ENCODE results near the gene STK32B.

GRCh38 chr4:5395781-5396180 lies 344.5 kb downstream of the STK32B start:
- TF ChIP-seq POLR2A (IDR thresholded peaks at IDR 0.05; ENCODE audit: low read depth, low read length) (no peak), CTCF (IDR thresholded peaks at IDR 0.05; ENCODE audit: extremely low read depth in 1 of 2, insufficient read depth in 1 of 2, low read depth in 1 of 2, low read length in 2 of 2) (no peak), FOS (IDR thresholded peaks at IDR 0.05; ENCODE audit: borderline replicate concordance, insufficient read depth, low read length) (no peak), EZH2 (IDR thresholded peaks at IDR 0.05; ENCODE audit: borderline replicate concordance, low read depth, low read length, severe bottlenecking) (no peak), POLR2AphosphoS5 (IDR thresholded peaks at IDR 0.05; ENCODE audit: insufficient read depth, low read depth, low read length) (no peak), GATA2 (IDR thresholded peaks at IDR 0.05; ENCODE audit: insufficient read depth, insufficient read length, low read depth, low read length) (no peak), JUN (IDR thresholded peaks at IDR 0.05; ENCODE audit: borderline replicate concordance, insufficient read depth, insufficient read length, low read depth) (no peak)
- TF ChIP-seq, protein P1, sequence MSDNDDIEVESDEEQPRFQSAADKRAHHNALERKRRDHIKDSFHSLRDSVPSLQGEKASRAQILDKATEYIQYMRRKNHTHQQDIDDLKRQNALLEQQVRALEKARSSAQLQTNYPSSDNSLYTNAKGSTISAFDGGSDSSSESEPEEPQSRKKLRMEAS (IDR thresholded peaks at IDR 0.05; ENCODE audit: insufficient read depth, insufficient read length): no peak

All from endothelial cell of umbilical vein (primary cell).